Loucy (cell line): ENCODE results near the gene CDC42BPA.

Experiments used
- H2AFZ ChIP-seq: fragments of 200-600 bp; sonication (generic); 2 replicates; pipeline ENCODE4 v1.6.0; 2016; ENCODE audit warnings: antibody characterized with exemption, mild to moderate bottlenecking, low read length, moderate library complexity
- H3F3A ChIP-seq: fragments of 200-600 bp; 2 replicates; pipeline ENCODE4 v1.6.0; 2016; ENCODE audit warnings: antibody characterized with exemption, low read depth, mild to moderate bottlenecking
- H3K27me3 ChIP-seq: fragments of 200-600 bp; sonication (generic); 2 replicates; pipeline ENCODE4 v1.6.1; 2014; ENCODE audit warnings: low read length, mild to moderate bottlenecking; ENCODE audit not compliant: insufficient read depth, poor library complexity, severe bottlenecking
- H3K36me3 ChIP-seq: fragments of 200-600 bp; sonication (generic); 2 replicates; pipeline ENCODE4 v1.6.1; 2016; ENCODE audit warnings: low read length; ENCODE audit not compliant: insufficient read depth
- H3K4me1 ChIP-seq: fragments of 200-600 bp; sonication (generic); 2 replicates; pipeline ENCODE4 v1.5.1; 2014; ENCODE audit warnings: low read length, mild to moderate bottlenecking; ENCODE audit not compliant: insufficient read depth, poor library complexity, severe bottlenecking
- H3K4me2 ChIP-seq: fragments of 200-600 bp; sonication (generic); 2 replicates; pipeline ENCODE4 v1.6.0; 2014; ENCODE audit warnings: antibody characterized with exemption, low read length, low read depth, mild to moderate bottlenecking; ENCODE audit not compliant: poor library complexity, severe bottlenecking
- H3K4me3 ChIP-seq: fragments of 200-600 bp; sonication (generic); 2 replicates; pipeline ENCODE4 v1.5.1; 2014; ENCODE audit warnings: low read length, mild to moderate bottlenecking, mixed read lengths; ENCODE audit not compliant: poor library complexity, severe bottlenecking
- H3K79me2 ChIP-seq: fragments of 200-600 bp; sonication (generic); 2 replicates; pipeline ENCODE4 v1.6.1; 2014; ENCODE audit warnings: low read length; ENCODE audit not compliant: insufficient read depth
- H3K9ac ChIP-seq: fragments of 200-600 bp; sonication (generic); 2 replicates; pipeline ENCODE4 v1.6.0; 2014; ENCODE audit warnings: mild to moderate bottlenecking, low read depth, low read length, moderate library complexity; ENCODE audit not compliant: poor library complexity, severe bottlenecking
- H3K9me2 ChIP-seq: fragments of 200-600 bp; sonication (generic); replicated peaks from 2 replicates; pipeline ENCODE4 v1.6.1; 2016; ENCODE audit warnings: low read depth, low read length, mixed read lengths
- H3K9me3 ChIP-seq: fragments of 200-600 bp; sonication (generic); 2 replicates; pipeline ENCODE4 v1.6.1; 2014; ENCODE audit warnings: mild to moderate bottlenecking, antibody characterized with exemption, low read length, low read depth; ENCODE audit not compliant: insufficient read depth
- H4K20me1 ChIP-seq: fragments of 200-600 bp; sonication (generic); 2 replicates; pipeline ENCODE4 v1.6.0; 2014; ENCODE audit warnings: antibody characterized with exemption, low read length, mild to moderate bottlenecking; ENCODE audit not compliant: insufficient read depth, poor library complexity, severe bottlenecking
- CTCF ChIP-seq: fragments of 200-600 bp; sonication (generic); conservative IDR thresholded peaks from 2 replicates; pipeline ENCODE4 v1.5.1; 2014; ENCODE audit warnings: mild to moderate bottlenecking, antibody characterized with exemption, low read length
- EZH2phosphoT487 ChIP-seq: fragments of 200-600 bp; IDR thresholded peaks from 2 replicates; pipeline ENCODE4 v1.6.1; 2018; ENCODE audit warnings: antibody characterized with exemption, mild to moderate bottlenecking, moderate library complexity, borderline replicate concordance

CDC42BPA gene

GRCh38 chr1:227245613-227246320 lies 72.5 kb downstream of the CDC42BPA start:
- Histone ChIP-seq H3K36me3 (no peaks in the 10 kb centered on the region), H3K9ac (no peak overlapping the region), H2AFZ (no peak overlapping the region), H3K4me2 (no peak overlapping the region), H4K20me1 (no peaks in the 10 kb centered on the region), H3K4me1 (no peaks in the 10 kb centered on the region), H3F3A (no peaks in the 10 kb centered on the region), H3K4me3 (no peak overlapping the region), H3K79me2 (no peaks in the 10 kb centered on the region), H3K27me3 (no peaks in the 10 kb centered on the region), H3K9me3 (no peaks in the 10 kb centered on the region), H3K9me2 (no peaks in the 10 kb centered on the region)
- TF ChIP-seq EZH2phosphoT487 (no peak), CTCF (no peak)

GRCh38 chr1:227244339-227245118 lies 73.8 kb downstream of the CDC42BPA start:
- Histone ChIP-seq H2AFZ (no peak overlapping the region), H3K9me3 (no peaks in the 10 kb centered on the region), H3F3A (no peaks in the 10 kb centered on the region), H3K9ac (no peak overlapping the region), H3K79me2 (no peaks in the 10 kb centered on the region), H3K36me3 (no peaks in the 10 kb centered on the region), H3K4me3 (no peak overlapping the region), H3K4me2 (no peak overlapping the region), H3K27me3 (no peaks in the 10 kb centered on the region), H4K20me1 (no peaks in the 10 kb centered on the region), H3K4me1 (no peaks in the 10 kb centered on the region), H3K9me2 (no peaks in the 10 kb centered on the region)
- TF ChIP-seq CTCF: no peak
- no peak for TF ChIP-seq EZH2phosphoT487

GRCh38 chr1:227242811-227243682 lies 75.2 kb downstream of the CDC42BPA start:
- Histone ChIP-seq H3K36me3 (no peaks in the 10 kb centered on the region), H3K27me3 (no peaks in the 10 kb centered on the region), H3K9me3 (no peaks in the 10 kb centered on the region), H3K4me1 (no peaks in the 10 kb centered on the region), H4K20me1 (no peaks in the 10 kb centered on the region), H3F3A (no peaks in the 10 kb centered on the region), H3K9me2 (no peaks in the 10 kb centered on the region), H3K9ac (no peak overlapping the region), H3K79me2 (no peaks in the 10 kb centered on the region), H2AFZ (no peak overlapping the region), H3K4me2 (no peak overlapping the region), H3K4me3 (no peak overlapping the region)
- no peak for TF ChIP-seq CTCF
- no peak for TF ChIP-seq EZH2phosphoT487
